NCI-H2029 (cell line): ENCODE data around the gene DACH1.

Experiments
- DNase-seq: peaks from one replicate; lab custom pipeline; 2025; lab: John Stamatoyannopoulos, UW

Gene DACH1

GRCh38 chr13:71395053-71395452 is 472.0 kb downstream of the DACH1 start:
- DNase-seq: no peak

GRCh38 chr13:71394176-71394575 is 472.8 kb downstream of the DACH1 start:
- DNase-seq: no peak
